Anterior cingulate cortex (tissue), 58 donors: ENCODE data around the gene GJC1.

Experiments used
- DNase-seq, 58 donors: peaks; one replicate each; lab custom pipeline; 2025; lab: John Stamatoyannopoulos, UW

Gene GJC1

DNA sequence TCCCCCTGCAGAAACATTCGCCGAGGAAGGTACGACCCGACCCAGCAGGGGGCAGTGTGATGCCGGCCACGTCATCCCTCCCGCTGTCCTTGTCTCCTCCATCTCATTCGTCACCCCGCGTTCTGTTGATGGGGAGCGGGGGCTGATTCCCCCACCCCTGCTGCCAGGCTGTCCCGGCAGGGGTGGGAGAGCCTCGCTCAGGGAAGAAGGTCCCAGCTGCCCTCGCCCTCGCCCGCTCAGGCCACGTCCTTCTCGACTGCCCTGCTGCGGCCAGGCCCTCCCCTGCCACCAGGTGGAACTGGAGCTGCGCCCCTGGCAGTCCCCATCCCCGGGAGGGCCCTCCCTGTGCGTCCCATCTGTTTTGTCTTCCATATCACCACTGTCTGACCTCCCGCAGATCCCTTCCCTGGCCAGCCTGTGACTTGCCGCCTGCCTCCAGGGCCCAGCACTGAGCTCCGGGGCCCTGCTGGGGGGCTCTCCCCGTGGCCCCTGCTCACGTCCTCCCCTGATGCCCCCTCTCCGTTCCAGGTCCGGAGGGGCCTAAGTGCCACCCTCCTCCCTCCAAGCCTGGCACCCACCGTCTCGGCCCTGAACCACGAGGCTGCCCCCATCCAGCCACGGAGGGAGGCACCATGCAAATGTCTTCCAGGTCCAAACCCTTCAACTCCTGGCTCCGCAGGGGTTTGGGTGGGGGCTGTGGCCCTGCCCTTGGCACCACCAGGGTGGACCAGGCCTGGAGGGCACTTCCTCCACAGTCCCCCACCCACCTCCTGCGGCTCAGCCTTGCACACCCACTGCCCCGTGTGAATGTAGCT is 50.7 kb downstream of the GJC1 start:
- peak in 56 of 58 donors; percentile 38 to 88 (median 68) for DNase-seq

GRCh38 chr17:44778656-44779210 is 51.4 kb downstream of the GJC1 start:
- peak in 1 of 58 donors; percentile 82 for DNase-seq

DNA sequence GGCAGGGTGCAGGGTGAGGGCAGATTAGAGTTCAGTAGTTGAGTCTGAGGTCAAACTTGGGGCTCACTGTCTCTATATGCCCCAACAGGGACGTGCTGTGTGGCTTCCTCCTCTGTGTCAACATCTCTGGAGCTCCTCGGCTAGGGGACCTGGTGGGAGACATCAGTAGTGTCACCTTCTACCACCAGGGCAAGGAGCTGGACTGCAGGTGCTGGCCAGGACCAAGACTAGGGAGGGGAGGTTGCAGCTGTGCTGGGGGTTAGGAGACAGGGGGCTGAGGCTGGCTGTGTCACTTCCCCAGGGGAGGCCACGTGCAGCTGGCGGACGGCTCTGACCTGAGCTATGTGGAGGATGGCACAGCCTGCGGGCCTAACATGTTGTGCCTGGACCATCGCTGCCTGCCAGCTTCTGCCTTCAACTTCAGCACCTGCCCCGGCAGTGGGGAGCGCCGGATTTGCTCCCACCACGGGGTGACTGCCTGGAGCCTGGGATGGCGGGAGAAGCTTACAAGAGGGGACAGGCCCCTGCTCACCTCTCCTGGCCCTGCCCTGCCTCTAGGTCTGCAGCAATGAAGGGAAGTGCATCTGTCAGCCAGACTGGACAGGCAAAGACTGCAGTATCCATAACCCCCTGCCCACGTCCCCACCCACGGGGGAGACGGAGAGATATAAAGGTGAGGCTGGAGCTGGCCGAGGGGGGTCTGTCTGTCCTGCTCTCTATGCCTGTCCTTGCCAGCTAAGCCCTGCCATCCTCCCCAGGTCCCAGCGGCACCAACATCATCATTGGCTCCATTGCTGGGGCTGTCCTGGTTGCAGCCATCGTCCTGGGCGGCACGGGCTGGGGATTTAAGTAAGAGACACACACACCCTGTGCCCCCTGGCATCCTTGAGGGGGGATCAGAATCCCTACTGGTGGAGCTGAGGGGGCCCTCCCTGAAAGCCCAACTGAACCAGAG is 52.4 kb downstream of the GJC1 start:
- DNase-seq = no peak

DNA sequence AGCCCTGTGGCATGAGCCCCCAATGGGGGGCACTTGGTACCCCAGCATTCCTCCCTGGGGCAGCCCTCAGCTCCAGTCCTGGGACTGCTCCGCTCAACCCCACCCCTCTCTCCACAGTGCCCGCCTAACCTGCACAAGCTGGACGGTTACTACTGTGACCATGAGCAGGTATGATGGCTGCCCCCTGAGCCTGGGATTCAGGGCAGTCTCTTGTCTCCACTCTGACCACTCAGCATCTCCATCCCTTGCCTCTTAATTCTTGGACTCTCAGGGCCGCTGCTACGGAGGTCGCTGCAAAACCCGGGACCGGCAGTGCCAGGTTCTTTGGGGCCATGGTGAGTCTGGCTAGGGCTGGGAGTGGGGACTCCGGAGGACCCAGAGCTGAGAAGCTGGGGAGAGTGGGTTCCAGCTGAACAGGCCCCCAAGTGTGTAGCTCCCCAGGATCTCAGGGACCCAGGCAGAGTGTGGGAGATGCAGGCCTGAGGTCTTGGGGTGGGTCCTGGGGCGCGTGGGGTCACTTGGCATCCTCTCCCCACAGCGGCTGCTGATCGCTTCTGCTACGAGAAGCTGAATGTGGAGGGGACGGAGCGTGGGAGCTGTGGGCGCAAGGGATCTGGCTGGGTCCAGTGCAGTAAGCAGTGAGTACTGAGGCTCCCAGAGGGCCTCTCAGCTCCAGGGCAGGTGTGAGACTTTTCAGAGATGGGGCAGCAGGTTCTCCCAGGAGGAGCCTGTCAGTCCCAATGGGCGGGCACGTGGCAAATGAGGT is 53.3 kb downstream of the GJC1 start:
- no peak for DNase-seq

DNA sequence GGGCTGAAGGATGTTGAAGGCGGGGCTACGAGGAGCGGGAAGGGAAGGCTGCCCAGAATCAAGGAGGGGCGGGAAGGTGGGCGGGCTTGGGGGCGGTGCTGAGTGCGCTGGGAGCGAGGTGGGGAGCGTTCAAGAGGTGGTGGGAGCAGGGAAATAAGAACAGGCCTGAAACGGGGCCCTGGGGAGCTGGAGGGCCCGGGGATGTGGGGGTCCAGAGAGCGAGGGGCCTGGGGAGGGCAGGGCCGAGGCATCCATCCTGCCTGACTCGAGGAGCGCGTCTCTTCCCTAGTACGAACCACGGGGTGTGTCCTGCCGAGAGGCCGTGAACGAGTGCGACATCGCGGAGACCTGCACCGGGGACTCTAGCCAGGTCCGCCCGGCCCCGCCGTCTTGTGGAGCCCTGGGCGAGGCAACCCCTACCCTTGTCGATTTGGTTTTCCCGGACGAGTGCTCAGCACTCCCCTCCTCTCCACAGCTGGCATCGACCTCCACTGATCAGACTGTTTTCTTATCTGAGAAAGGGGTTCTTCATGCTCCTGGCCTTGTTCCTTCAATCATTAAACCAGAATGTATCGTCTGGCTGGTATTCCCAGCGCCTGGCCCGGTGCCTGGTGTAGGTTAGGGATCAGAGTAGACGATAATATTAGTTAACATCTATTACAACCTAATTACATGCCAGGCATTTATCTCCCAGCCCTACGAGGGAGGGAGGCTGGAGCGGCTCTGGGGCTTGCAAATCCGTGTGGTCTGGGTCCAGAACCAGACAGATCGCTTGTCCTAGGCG is 54.1 kb downstream of the GJC1 start:
- DNase-seq = peak in 2 of 58 donors; percentile 32 to 61

GRCh38 chr17:44775136-44775837 is 54.8 kb downstream of the GJC1 start:
- DNase-seq = peak in 57 of 58 donors; percentile 36 to 98 (median 92)

DNA sequence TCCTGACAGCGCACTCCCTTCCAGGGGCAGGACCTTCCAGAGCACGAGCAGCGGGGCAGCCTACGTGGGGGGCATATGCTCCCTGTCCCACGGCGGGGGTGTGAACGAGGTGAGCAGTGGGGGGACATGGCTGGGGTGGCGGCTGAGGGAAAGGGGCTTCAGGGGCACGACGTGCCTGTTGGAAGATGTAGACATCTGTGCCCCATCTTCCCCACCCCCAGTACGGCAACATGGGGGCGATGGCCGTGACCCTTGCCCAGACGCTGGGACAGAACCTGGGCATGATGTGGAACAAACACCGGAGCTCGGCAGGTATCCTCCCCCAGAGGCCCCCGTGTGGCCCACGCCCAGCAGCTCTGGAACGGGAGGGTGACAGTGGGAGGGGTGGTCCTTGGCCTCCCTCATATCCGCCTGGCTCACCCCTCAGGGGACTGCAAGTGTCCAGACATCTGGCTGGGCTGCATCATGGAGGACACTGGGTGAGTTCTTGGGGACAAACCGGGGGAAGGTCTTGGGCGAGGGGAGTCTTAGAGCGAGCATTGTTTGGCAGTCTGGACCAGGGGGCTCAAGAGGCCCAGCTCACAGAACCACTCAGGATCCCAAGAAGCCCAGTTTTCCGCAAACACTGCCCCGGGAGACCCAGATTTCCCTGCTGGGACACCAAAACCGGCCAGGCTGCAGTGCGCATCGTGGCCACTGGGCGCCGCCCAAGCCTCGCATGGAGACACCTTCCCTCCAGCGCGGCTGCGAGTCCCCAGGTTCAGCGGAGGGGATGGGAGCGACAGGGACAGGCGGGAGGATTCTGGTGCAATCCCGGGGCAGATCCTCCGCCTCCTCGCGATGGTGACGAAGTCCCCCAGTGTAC is 55.6 kb downstream of the GJC1 start:
- peak in 55 of 58 donors; percentile 33 to 93 (median 70) for DNase-seq

DNA sequence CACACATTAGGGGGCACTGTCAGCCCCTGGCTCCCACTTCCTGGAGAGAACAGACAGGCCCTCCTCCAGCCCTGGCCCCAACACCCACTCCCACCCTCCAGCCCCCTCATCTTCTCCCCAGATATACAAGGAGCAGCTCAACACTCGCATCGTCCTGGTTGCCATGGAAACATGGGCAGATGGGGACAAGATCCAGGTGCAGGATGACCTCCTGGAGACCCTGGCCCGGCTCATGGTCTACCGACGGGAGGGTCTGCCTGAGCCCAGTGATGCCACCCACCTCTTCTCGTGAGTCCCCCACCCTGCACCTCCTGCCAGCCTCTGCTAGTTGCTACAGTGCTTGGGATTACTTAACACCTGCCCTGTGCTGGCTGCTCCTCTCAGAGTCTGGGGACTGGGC is 56.9 kb downstream of the GJC1 start:
- no peak for DNase-seq

GRCh38 chr17:44772308-44773045 is 57.6 kb downstream of the GJC1 start:
- peak in 1 of 58 donors; percentile 26 for DNase-seq

- DNase-seq = peak in 2 of 58 donors; percentile 8 to 22
Observed at GRCh38 chr17:44770166-44770925, 59.7 kb downstream of the GJC1 start.

DNA sequence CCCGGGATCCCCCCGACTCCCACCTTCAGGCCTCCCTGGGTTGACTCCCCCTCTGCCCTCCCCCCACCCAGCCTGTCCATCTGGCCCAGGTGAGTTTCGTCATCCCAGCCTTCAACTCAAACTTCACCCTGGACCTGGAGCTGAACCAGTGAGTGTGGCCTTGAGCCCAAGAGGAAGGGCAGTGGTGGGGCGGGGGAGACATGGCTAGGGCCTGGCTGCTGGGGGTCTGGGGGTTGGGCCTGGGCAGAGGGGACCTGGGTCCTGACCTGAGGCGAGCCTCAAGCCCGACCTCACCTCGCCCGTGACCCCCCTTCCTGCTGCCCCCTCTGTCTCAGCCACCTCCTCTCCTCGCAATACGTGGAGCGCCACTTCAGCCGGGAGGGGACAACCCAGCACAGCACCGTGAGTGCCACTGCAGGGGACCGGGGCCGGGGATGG is 60.4 kb downstream of the GJC1 start:
- DNase-seq = no peak

DNA sequence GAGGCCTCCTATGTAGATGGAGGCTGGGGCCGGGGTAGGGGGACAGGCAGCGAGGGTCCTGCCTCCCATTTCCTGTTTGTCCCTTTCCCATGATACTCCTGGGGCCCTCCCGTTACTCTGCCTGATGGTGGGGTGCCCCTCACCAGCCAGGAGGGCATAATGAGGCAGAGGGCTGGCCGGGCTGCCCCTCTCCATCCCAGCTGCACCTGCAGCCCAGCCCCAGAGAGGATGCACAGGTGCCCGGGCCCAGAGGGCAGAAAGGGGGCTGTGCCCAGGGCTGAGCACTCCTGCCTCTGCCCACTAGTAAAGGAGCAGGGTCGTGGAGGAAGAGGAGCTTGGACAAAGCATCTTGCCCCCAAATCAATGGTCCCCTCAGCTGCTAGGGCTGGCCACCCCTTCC is 60.9 kb downstream of the GJC1 start:
- no peak for DNase-seq

- no peak for DNase-seq
Observed at GRCh38 chr17:44768505-44769142, 61.5 kb downstream of the GJC1 start.

DNA sequence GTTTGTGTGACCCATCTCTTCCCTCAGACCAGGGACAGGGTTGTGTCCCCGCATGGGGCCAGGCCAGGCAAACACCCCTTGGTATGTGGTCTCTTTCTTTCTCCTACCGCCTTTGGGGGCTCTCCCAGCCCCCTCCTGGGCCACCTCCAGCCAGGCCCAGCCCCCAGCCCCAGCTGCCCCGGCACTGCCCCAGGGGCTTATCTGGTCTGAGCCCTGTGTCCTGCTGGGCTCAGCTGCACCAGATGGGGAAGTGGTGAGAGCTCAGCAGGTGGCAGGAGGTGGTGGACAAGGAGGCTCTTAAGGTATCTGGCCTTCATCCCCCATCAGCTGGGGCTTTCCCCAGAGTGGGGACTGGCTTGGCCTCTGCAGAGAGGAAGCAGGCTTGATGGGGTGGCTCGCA is 62.6 kb downstream of the GJC1 start:
- DNase-seq = no peak

GRCh38 chr17:44766409-44767038 is 63.6 kb downstream of the GJC1 start:
- DNase-seq = peak in 18 of 58 donors; percentile 10 to 53 (median 24)
